GM19239 (cell line): ENCODE measurements around the gene MACROD1.
"Not testable (repeated sequence)": the region's sequence is repeated elsewhere in the genome, so short reads cannot be mapped to it uniquely, and the experiment has no call there.

Experiments used
- DNase-seq: peaks from one replicate; pipeline ENCODE4 v3.0.0; 2011; ENCODE audit warnings: low spot score; ENCODE audit not compliant: insufficient read length
- FAIRE-seq: peaks from 2 replicates; lab custom pipeline; 2011; peaks lifted over from hg19 to GRCh38; lab: Jason Lieb, UNC

The MACROD1 gene

DNA sequence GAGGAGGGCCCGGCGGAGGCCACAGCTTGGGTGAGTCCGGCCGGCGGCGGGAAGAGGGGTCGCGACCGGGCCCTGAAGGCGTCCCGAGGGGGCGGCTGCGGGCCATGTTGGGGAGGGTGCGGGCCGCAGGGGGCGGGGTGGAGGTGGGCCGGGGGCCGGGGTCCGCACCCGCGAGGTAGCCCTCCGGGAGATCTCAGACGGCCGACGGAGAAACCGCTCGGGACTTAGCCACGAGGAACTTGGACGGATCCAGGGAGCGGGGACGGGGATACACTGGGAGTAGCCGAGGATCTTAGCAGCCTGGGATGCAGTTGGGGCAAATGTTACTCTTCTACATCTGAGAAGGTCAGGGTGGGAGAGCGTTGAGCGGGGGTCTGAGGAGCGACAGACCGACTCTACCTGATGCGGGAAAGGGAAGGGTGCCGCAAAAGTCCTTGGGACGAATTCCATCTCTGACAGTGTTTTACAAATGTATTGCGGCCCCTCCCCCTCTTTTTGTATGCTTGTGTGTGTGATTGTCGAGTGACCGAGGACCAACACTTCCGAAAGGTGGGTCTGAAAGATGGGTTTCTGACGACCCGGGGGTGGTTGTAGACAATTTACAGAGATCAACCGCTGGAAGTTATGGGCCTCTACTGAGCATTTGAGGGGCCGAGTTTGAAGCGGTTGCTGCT is 20.7 kb upstream of the MACROD1 start:
- FAIRE-seq (no peak), DNase-seq (no peak)

DNA sequence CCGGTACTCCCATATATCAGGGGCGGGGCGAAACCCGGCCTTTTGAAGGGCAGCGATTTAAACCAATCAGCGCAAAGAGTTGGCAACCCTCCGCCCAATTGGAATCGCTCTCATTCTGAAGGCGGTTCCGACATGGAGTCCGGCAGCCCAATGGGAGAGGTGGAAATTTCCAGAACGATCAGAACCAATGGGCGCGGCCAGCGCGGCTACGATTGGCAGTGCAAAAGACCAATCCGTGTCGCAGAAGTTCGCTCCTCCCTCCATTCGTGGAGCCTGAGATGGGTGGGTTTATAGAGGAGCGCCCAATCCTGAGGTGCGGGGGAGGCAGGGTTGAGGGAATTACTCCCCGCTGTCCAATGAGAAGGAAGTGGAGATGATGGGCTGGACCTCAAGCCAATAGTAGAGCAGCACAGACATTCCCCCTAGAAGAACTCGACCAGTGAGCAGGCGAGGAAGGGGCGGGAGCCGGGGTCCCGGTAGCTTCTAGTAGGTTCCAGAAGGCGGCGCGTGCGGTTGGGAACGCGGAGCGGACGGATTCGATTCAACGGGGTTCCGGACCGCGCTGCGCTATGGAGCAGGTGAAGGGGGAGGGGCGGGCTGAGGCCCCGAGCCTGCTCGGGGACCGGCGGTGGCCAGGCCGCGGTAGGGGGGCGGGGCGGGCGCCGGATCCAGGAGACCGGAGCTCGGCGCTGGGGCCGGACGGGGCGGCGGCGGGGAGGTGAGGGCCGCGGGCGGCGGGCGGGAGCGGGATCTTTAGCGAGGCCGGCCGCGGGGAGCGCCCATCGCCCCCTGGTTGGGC is 20.0 kb upstream of the MACROD1 start, which contains the start of gene STIP1:
TSS of gene STIP1 (plus strand) at position 479 of the 799 bp plus-strand sequence. CDS start at position 570, 91 bp downstream.
- peak; percentile 94 for FAIRE-seq

DNA sequence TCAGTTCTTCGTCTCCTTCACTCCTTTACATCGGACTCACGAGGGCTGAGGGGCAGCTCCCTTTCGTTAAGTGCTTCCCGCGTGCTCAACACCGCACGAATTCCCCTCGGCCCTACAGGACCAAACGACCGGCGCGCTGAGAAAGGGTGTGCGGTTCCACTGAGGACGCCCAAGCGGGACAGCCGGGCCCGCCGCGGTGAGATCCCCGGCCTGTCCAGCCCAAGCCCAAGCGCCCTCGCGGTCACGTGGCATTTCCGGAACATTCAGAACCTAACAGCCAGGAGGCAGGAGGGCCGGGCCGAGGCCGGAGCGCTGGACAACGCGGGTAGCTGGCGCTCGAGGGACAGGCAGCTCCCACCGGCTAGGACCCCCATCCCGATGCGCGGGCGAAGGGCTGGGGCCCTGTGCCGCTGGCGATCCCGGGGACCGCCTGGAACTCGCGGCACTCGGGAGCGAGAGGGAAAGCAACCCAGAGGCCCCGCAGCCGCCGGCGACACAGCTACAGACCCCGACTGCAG is 19.3 kb upstream of the MACROD1 start:
- FAIRE-seq: peak; percentile 37
- DNase-seq: no peak

More for the DNA sequence above, 20.0 kb upstream of the MACROD1 start, which contains the start of gene STIP1:
- DNase-seq: peak; percentile 97

DNA sequence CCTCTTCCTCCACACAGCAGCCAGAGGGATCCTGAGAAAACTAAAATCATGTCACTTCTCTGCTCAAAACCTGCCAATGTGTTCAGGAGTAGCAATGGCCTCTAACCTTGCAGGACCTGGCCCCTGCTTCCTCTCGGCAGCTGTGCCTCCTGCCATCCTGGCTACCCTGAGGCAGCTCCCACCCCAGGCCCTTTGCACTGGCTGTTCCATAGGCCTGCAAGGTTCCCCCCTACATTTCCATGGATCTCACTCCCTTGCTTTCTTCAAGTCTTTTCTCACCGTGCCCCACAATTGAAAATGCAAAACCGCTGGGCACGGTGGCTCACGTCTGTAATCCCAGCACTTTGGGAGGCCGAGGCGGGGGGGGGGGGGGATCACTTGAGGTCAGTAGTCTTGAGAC is 18.0 kb upstream of the MACROD1 start:
- FAIRE-seq (no peak), DNase-seq (no peak)

DNA sequence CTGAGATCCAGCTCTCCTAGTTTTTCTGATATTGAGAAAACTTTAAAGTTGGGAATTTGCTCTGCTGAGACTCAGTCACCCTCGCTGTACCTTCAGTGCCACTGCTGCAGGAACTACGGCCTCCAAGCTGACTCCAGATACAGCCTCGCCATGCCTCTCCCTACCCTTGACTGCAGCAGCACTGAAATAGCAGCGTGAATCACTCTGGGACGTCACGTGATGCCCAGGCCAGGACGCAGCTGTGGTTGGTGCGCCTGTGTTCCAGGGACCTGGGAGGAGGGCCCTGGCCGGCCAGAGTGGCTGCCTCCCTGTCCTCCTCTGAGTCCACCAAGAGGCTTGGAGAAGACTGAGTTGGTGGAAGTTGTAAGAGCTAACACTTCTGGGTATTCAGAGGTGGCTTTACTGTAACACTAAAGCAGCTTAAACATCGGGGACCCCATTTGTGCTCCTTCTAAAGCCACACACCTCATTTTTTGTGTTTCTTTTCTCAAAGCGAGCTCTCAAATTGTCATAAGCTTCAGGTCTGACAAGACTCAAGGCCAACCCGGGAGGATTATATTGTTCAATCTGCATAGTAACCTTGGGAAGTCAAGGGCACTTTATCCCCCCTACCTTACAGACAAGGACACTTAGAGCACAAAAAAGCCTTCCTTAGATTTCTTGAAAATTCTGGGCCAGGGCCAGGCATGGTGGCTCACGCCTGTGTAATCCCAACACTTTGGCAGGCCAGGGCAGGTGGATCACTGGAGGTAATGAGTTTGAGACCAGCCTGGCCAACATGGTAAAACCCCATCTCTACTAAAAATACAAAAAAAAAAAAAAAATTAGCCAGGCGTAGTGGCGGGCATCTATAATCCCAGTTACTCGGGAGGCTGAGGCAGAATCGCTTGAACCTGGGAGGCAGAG is 15.8 kb upstream of the MACROD1 start:
- FAIRE-seq: peak; percentile 86

DNA sequence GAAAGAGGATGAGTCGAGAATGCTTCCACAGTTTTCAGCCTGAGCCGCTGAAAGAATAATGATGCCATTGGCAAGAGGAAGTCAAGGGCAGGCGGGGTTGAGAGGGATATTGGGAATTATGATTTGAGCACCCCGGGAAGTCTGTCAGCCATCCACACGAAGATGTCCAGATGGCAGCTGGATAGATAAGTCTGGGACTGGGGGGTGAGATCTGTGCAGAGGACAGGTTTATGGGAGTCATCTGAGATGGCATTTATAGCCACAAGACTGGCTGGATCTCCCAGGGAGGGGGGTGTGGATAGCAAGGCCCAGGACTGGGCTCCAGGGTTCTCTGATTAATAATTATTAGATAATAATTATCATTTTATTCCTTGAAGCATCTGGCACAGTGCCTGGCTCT is 15.0 kb upstream of the MACROD1 start:
- FAIRE-seq (no peak), DNase-seq (no peak)

More for the DNA sequence above, 15.8 kb upstream of the MACROD1 start:
- DNase-seq: peak; percentile 52

DNA sequence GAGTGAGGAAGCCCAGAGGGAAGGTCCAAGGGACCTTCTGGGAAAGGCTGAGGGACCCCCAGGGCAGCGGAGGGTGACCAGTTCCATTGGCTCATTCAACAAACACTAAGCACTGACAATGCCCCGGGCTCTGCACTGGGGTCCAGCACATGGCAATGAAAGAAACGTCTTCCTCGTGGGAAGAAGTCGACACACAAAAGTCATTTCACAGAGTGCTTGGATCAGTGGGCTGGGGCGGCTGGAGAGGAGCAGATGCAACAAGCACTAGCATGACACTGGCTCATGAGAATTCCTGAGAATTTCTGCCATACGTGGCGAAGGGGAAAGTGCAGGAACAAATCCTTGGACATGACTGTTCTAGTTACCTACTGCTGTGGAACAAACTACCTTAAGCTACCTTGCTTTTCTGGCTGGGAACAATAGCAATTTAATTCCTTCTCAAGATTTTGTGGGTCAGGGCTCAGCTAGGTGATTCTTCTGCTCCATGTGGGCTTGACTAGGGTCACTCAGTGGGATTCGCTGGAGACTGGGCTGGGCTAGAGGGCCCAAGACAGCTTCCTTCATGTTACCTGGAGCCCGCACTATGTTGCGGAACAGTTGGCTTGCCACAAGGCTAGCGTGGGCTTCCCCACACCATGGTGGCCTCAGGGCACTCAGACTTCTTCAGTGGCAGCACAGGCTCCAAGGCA is 13.2 kb upstream of the MACROD1 start:
- FAIRE-seq: no peak
- no peak for DNase-seq

DNA sequence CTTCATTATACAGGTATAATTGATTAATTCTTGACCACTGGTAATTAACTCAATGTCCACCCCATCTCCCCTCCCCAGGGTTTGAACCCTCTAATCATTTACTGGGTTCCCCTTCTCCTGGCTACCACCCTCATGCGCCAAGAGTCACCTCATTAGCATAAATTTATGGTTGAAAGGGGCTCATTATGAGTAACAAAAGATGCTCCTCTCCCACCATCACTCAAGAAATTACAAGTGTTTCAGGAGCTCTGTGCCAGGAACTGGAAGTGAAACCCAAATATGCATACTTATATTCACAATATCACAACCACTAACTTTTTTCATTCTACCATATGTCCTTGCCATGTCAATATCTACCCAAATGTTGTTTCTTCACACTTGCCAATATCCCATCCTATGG is 12.3 kb upstream of the MACROD1 start:
- no peak for FAIRE-seq
- no peak for DNase-seq

DNA sequence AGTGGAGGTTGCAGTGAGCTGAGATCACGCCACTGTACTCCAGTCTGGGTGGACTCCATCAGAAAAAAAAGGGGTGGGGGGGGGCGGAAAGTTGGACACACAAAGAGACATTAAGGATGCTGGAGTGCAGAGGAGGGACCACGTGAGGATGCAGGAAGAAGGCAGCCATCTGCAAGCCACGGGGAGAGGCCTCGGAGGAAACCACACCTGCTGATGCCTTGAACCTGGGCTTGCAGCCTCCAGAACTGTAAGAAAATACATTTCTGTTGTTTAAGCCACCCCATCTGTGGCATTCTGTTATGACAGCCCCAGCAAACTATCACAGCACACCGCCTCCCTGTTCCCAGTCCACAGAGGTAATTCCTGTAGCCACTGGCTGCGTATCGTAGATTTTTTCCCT is 10.8 kb upstream of the MACROD1 start:
- DNase-seq: no peak
- no peak for FAIRE-seq

DNA sequence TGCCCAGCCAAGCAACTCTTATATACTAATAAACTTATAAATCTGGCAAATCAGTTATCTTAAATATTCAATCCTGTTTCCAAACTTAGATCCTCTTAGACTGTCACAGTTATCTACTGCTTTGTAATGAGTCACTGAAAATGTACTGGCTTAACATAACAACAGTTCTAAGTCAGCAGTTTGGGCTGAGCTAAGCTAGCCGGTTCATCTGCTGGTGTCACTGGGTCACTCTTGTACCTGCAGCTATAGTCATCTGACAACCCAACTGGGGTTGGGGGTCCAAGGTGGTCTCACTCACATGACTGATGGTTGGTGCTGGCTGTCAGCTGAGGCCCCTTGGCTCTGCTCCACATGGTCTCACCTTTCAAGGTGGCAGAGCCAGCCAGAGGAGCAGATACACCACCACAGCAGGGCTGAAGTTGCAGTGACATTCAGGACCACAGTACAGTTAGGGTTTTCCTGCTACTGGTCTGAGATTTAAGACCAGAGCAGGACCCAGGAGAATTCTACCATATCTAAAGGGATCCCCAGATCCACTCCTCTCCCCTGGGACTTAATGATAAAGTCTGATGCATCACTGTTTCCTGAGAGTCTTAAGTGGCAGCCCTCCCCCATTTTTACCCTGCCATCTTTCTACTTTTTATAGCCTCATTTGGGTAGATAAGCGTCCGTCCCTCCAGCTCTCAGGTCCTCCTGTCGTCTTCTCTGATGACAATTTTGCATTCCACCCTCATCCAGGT is 7.9 kb upstream of the MACROD1 start:
- DNase-seq (no peak), FAIRE-seq (no peak)

DNA sequence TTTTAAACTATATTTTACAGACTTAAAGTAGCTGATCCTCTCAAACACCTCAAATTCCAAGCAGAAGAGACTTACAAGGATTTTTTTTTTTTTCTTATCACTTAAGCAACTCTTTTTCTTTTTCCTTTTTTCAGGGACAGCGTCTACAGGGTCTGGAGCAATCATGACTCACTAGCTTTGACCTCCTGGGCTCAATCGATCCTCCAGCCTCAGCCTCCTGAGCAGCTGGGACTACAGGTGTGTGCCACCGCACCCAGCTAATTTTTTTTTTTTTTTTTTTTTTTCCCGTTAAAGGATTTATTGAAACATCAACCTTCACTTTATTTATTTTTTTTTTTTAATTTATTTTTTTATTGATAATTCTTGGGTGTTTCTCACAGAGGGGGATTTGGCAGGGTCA is 4.5 kb upstream of the MACROD1 start:
- DNase-seq: no peak
- FAIRE-seq: no peak

DNA sequence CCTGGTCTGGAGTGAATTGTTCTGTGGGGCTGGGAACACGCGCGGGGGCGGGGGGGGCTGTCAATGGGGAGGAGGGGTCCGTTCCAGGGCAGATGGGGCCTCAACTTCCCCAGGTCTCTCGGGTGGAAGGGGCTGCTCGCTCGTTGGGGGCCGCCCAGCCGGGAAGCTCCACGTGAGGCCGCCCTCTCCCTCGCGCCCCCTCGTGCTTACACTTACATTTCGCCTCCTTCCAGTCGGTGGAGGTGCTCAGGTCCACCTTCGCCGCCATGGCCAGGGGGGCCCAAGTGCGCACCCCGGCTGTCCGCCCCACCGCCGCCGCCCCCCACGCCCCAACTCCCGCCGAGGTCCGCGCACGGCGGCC is 452 bp downstream of the MACROD1 start:
- FAIRE-seq (no peak), DNase-seq (no peak)

DNA sequence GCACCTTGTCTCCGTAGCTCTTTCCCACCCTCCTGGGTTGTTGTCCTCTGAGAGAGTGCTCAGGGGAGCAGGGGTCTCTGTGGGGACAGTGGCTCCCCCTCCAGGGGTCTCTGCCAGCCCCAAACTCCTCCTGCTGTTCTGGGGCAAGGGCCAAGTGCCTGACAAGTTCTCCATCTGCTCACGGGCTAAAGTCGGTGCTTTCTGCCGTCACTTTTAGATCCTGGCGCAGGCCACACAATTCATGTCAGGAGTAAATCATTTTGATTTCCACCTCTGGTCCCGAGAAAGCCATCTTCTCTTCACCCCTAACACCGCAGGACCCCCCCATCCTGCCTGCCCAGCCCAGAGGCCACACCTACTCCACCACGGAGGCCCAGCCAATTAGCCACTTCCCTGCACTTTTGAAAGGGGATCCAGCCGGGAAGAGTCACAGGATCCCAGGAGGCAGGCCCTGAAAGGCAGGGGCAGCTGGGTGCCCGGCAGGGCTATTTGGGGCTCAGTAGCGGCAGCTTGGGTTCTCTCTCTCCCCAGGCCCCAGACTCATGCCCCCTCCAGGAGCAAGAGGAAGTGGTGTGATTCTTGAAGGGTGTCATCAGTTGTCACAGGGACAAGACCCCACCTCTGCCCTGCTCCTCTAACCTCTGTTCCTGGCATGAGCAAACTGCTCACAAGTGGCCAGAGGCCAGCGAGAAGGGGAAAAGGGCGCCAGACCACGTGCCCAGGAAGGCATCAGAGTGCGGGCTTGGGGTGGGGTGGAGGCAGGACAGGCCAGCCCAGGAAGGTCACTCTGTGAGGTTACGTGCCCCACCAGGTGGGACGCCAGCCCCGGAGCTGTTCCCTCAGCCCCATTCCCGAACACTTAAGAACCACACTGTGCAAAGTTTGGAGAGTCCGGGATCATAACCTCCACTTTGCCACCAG is 1.3 kb downstream of the MACROD1 start:
- FAIRE-seq (no peak), DNase-seq (no peak)

DNA sequence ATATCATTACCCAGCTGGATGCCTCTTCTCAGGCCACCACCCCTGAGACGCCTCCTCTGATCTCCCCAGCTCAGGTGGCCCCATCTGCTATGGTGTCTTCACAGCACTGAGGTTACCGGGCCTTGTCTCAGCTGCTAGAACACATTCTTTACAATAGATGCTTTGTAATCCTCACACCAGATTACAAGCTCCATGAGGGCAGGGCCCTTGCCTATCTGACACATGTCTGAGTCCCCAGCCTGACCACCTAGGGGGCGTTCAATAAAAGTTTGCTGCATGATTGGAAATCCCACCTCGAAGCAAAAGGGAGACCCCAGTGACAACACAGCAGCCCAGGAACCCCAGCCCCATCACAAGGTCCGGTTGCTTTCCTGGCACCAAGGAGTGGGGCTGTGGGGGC is 2.0 kb downstream of the MACROD1 start:
- no peak for DNase-seq
- FAIRE-seq: no peak

DNA sequence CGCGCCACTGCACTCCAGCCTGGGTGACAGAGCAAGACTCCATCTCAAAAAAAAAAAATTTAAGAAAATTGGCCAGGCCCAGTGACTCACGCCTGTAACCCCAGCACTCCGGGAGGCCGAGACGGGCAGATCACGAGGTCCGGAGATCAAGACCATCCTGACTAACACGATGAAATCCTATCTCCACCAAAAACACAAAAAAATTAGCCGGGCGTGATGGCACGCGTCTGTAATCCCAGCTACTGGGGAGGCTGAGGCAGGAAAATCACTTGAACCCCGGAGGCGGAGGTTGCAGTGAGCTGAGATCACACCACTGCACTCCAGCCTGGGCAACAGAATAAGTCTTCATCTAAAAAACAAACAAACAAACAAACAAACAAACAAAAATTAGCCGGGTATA is 3.1 kb downstream of the MACROD1 start:
- DNase-seq, FAIRE-seq: not testable (repeated sequence)

DNA sequence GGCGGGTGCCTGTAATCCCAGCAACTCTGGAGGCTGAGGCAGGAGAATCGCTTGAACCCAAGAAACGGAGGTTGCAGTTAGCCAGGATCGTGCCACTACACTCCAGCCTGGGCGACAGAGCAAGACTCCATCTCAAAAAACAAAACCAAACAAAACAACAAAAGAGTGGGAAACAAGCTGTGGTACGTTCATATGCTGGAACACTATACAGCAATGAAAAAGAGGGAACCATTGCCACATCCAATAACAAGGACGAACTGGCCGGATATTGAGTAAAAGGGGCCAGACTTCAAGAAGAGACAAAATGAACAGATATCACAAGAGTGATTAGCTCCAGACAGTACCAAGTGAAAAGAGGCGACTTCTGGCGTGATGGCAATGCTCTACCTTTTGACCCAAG is 4.9 kb downstream of the MACROD1 start:
- FAIRE-seq: no peak
- DNase-seq: no peak

DNA sequence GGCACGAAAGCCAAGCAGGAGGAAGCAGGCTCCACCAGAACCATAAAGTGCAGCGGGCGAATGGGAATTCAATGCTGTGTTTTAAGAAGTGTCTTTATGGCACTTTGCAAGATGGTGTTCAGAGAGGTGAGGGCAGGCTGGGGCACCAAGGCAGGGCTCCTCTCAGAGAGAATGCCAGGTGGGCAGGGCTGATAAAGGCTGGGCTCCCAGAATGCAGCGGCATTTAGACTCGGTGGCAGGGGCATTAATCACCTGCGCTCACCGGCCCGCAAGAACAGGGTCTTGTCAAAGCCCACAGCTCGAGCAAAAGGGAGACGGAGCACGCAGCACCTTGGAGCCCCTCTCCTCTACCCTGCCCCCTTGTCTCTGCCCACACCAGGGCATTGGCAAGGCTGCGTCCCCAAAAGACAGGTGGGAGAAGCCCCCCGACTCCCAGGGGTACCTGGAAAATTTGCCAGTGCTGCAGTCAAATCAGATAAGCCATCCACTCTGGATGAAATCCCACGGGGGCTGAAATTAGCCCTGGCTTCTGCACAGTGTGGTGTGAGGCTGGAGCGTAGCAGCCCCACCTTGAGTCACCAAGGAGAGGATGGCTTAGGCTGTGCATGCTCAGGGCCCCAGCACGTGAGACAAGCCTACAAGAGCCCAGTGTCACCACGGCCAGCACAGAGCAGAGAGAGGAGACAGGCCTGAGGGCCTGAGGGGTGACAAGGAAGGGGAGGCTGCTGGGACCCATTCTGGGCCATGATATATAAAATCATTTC is 8.1 kb downstream of the MACROD1 start:
- FAIRE-seq (no peak), DNase-seq (no peak)
